ENCODE results near the gene CDK10. TPM values are rescaled to one million over a fixed set of nuclear protein-coding genes. Genes with fewer than 3 reads are reported as not detected.

The CDK10 gene
- total RNA-seq, 1 experiment from 2014 or later = 76.6 TPM

DNA sequence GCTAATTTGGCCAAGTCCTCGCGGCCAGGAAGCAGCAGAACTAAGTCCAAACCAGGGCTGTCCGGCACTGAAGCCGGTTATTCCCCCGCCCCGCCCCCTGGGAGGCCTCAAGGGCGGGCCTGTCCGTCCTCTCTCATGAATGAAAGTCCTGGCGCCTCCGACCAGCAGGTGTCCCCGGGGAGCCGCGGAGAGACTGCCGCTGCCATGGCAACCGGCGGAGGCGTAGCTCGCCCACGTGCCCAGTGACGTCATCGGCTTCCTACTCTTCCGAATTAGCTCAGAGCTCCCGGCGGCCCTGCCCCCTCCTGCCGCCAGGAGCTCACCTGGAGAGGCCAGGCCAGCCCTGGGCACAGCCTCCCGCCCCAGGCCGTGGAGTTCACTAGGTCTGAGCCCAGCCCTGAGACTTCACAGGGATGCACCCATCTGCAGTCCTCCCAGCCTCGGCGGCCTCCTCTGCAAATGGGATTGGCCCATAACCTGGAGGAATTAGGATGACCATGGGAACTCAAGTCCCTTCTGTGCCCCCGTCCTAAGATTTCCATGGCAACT, 13.7 kb downstream of the CDK10 start:
- peaks cover 23% of the 10 kb centered on the region for H4K20me1 ChIP-seq (ENCODE audit: insufficient read depth)
- no peak for TF ChIP-seq EZH2 (IDR thresholded peaks at IDR 0.05; ENCODE audit: low read depth)
- TF ChIP-seq, protein P1, sequence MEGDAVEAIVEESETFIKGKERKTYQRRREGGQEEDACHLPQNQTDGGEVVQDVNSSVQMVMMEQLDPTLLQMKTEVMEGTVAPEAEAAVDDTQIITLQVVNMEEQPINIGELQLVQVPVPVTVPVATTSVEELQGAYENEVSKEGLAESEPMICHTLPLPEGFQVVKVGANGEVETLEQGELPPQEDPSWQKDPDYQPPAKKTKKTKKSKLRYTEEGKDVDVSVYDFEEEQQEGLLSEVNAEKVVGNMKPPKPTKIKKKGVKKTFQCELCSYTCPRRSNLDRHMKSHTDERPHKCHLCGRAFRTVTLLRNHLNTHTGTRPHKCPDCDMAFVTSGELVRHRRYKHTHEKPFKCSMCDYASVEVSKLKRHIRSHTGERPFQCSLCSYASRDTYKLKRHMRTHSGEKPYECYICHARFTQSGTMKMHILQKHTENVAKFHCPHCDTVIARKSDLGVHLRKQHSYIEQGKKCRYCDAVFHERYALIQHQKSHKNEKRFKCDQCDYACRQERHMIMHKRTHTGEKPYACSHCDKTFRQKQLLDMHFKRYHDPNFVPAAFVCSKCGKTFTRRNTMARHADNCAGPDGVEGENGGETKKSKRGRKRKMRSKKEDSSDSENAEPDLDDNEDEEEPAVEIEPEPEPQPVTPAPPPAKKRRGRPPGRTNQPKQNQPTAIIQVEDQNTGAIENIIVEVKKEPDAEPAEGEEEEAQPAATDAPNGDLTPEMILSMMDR (conservative IDR thresholded peaks at IDR 0.05) = peak; percentile 79
- H3K27ac ChIP-seq = peak overlapping the region; percentile 29; the same call in 1 of the 2 replicates
- no TSS peak for BruUV-seq (replicated peaks)
- ChIA-PET POLR2A (ENCODE audit: unreplicated experiment) (interaction anchor here (0.5 to 0.9 kb wide), 7 partner anchors 16 to 1165 kb away, joined by 4 to 12 read pairs (median 8); partner anchors contain the start of gene TCF25), CTCF (interaction anchor here (0.6 to 2.0 kb wide), 9 partner anchors 13 to 382 kb away, joined by 3 to 19 read pairs (median 5); partner anchors contain the start of genes CDK10, TCF25, VPS9D1 and ZNF276)
- peak overlapping the region; percentile 96 for H3K4me2 ChIP-seq
- H3K36me3 ChIP-seq (ENCODE audit: low read depth) = no peaks in the 10 kb centered on the region
- peak; percentile 96 to 100 for DNase-seq
- no peaks in the 10 kb centered on the region for H3K27me3 ChIP-seq (ENCODE audit: insufficient read depth, low read depth)
- no peak overlapping the region; the same call in 1 of the 2 replicates for H2AFZ ChIP-seq
- H3K9me2 ChIP-seq (ENCODE audit: insufficient read depth) = no peaks in the 10 kb centered on the region
- H3K9me3 ChIP-seq (ENCODE audit: insufficient read depth, low read depth) = no peaks in the 10 kb centered on the region
- peak overlapping the region; percentile 67 for H3K4me3 ChIP-seq
- peaks cover 5% of the 10 kb centered on the region; the same call in 1 of the 2 replicates for H3K4me1 ChIP-seq (replicated peaks; ENCODE audit: insufficient read depth)
- intact Hi-C loops (cut with micrococcal nuclease; ENCODE audit: unreplicated experiment) = loop anchor here (1.0 to 10.0 kb wide), 6 partner anchors 19 to 455 kb away; partner anchors contain the start of gene TUBB3
- no peaks in the 10 kb centered on the region for H3K79me2 ChIP-seq (ENCODE audit: low read depth)
- peaks cover 38% of the 10 kb centered on the region; the same call in 1 of the 2 replicates for H3F3A ChIP-seq (ENCODE audit: insufficient read depth, low read depth)

DNA sequence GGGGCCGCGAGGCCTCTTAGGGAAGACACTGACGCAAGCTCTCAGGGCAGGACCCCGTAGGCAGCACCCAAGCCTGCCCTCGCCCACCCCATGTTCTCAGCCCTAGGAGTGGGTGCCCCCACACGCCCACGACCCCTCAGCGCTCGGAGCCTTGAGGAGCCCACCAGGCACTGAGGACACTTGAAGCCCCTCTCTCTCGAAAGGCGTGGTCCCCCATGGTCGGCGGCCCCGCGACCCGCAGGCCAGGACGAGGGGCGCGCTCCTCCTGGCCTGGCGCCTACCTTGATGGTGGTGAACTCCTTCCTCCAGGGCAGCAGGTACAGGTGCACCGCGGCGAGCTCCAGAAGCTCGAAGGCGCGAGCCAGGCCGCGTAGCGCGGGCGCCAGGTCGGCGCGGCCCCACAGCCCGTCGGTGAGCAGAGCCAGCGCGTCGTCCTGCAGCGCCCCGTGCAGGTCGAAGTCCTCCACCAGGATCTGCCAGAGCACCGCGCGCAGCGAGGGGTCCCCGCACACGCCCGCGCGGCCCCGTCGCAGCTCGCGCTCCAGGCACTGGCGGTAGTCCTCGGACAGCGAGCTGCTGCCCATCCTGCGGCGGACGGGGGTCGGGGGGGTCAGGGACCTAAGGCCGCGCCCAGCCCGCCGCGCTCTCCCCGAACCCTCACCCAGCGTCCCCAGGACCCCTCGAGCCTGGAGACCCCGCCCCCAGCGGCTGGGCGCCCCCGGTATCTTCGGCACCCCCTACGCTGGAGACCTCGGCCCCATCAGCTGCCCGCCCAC, 14.3 kb downstream of the CDK10 start:
- Histone ChIP-seq H3K36me3 (ENCODE audit: low read depth) (no peaks in the 10 kb centered on the region), H3K4me3 (peak overlapping the region; percentile 67), H4K20me1 (ENCODE audit: insufficient read depth) (peaks cover 23% of the 10 kb centered on the region), H3F3A (ENCODE audit: insufficient read depth, low read depth) (peaks cover 34% of the 10 kb centered on the region; the same call in 1 of the 2 replicates), H3K27me3 (ENCODE audit: insufficient read depth, low read depth) (no peaks in the 10 kb centered on the region), H3K27ac (peak overlapping the region; percentile 29; the same call in 1 of the 2 replicates), H3K79me2 (ENCODE audit: low read depth) (no peaks in the 10 kb centered on the region), H3K9me2 (ENCODE audit: insufficient read depth) (no peaks in the 10 kb centered on the region), H3K9me3 (ENCODE audit: insufficient read depth, low read depth) (no peaks in the 10 kb centered on the region), H3K4me1 (replicated peaks; ENCODE audit: insufficient read depth) (peaks cover 5% of the 10 kb centered on the region; the same call in 1 of the 2 replicates), H3K4me2 (peak overlapping the region; percentile 96), H2AFZ (peak overlapping the region; percentile 71)
- intact Hi-C loops (cut with micrococcal nuclease; ENCODE audit: unreplicated experiment) = loop anchor here (1.0 to 10.0 kb wide), 6 partner anchors 18 to 456 kb away; partner anchors contain the start of gene TUBB3
- BruUV-seq (replicated peaks) = TSS peak; percentile 26
- DNase-seq = peak; percentile 57 to 66
- TF ChIP-seq, protein P1 (conservative IDR thresholded peaks at IDR 0.05) = no peak; the same call in 1 of the 2 replicates
- no peak for TF ChIP-seq EZH2 (IDR thresholded peaks at IDR 0.05; ENCODE audit: low read depth)
- POLR2A ChIA-PET (ENCODE audit: unreplicated experiment) = interaction anchor here (0.6 to 0.9 kb wide), 5 partner anchors 16 to 173 kb away, joined by 4 to 8 read pairs (median 8); partner anchors contain the start of gene TCF25
- CTCF ChIA-PET = interaction anchor here (0.7 to 2.0 kb wide), 6 partner anchors 14 to 382 kb away, joined by 3 to 7 read pairs (median 4); partner anchors contain the start of genes CDK10, TCF25, VPS9D1 and ZNF276

All from PC-9 (cell line).